ENCODE data around the gene PLCH2.

DNA sequence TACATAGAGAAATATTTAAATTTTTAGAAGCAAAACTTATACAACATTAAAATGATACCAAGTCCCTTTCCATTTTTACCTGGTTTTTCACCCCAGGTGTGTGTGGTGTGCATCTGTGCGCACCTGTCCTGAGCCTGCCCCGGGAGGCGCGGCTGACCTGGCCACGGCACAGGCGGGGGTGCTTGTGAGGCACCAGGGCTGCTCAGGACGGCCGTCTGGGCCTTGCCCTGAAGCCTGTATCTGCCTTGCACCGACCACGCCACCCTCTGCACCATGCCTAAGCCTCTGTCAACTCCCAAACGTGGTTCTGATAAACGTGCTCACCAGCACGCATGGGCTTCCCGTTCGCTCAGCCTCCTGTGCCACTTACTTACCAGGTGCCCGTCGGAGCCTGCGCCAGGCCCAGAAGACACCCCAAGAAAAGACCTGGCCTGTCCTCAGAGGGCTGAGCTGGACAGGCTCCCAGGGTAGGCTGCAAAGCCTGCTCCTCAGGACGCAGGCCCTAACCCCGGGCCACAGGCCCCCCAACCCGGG is 29.4 kb downstream of the PLCH2 start:
- TF ChIP-seq POLR2A (IDR thresholded peaks at IDR 0.05; ENCODE audit: low read depth, low read length) (no peak), POLR2AphosphoS5 (IDR thresholded peaks at IDR 0.05; ENCODE audit: low read depth, low read length) (no peak)

Data from GM12892 (cell line).